NCI-H1436 treated with DMSO at 0.1 percent for 48 hours (cell line): Measurements from ENCODE around the gene SGSM2.

ENCODE experiments used
- DNase-seq: peaks from one replicate; lab custom pipeline; 2025; lab: John Stamatoyannopoulos, UW

Gene SGSM2

GRCh38 chr17:2399572-2400473, 62.5 kb downstream of the SGSM2 start:
- peak; percentile 76 for DNase-seq

DNA sequence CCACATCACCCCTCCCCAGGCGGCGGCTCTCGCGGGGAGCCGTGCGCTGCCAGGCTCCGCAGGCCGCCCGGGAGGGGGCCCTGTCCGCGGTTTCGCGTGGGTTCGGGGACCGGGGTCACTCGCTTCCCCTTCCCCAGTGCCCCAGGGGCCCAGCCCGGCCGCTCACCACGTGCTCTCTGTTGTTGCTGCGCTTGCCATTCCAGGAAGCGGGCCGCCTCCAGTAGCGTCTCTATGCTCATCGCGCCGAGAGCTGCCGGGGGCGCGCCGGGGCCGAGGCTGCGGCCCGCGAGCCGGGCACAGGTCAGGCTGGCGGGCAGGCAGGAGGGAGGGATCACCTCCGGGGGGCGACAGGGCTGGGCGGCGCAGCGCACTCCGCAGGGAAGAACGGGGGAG, 63.2 kb downstream of the SGSM2 start:
- no peak for DNase-seq

DNA sequence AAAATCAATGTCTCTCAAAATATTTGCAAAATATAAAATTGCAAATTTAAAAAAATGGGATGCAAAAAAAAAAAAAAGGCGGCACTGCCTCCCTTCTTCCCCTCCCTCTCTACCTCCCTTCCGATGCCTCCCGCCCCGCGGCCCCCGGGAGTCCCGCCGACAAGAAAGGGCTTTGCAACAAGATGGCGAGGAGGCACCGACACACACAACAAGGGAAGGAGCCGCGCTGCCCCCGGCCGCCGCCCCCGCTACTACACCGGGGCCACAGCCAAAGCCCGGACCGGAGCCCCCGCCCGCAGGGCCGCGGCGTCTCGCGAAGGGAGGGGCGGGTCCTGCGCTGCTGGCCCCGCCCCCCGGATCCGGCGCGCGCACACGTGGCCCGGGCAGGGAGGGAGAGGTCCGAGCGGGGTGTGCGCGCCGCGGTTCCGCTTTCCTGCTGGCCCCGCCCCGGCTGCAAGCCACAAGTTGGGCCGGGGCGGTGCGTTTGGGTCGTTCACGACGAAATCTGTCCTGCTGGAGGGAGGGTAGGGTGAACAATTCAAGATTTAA, 63.6 kb downstream of the SGSM2 start, which contains the start of gene MNT:
Gene MNT (minus strand): TSS at position 184 of the 549 bp plus-strand sequence. CDS start 348 bp downstream, outside the sequence.
- peak; percentile 75 for DNase-seq

- peak; percentile 95 for DNase-seq
These were observed 64.3 kb downstream of the SGSM2 start for GRCh38 chr17:2401426-2402221.

DNA sequence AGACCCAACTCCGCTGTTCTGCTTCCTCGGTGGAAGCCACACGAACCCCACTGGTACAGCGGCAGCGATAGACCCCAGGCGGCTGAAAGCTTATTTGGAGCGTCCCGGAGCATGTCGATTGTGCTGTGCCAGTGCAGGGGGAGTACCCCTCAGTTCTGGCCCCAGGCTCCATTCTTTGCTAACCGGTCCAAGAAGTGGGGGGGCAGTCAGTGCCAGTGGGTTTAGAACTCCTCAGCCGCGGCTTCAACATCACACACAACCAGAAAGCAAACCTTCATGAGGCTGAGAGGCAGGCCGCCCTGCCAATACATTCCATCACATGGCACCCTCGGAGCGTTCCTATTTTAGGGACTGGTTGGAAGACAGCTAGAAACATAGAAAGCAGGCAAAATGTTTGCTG, 65.2 kb downstream of the SGSM2 start:
- DNase-seq = no peak

- no peak for DNase-seq
These were observed 65.7 kb downstream of the SGSM2 start for GRCh38 chr17:2403044-2403443.

DNA sequence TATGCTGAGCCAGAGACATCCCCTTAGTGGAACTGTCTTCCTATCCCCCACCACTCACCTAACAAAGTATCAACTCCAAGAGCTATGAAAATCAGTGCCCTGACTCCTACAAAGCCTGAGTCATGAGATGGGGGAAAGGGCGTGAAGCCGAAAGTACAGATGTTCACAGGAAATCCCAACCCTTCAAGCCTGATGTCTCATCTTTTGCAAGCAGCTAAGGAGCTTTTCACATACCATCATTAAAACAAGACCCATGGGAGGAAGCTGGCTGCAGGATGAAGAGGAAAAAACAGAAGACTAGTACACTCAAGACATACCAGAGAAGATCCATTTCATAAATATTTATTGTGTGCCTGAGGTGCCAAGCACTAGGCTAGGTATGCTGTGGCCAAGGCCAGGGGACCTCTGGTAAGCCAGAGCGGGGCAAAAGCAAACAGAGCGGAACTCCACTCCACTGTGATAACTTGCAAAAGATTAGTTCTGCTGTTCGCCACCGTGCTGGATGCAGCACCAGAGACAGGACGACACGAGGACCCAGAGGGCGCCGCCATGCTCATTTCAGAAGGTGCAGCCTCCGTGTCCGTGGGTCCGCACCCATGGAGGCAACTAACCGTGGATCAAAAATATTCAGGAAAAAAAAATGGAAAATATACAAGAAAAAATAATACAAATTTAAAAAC, 68.1 kb downstream of the SGSM2 start:
- no peak for DNase-seq

- DNase-seq = no peak
These were observed 69.1 kb downstream of the SGSM2 start for GRCh38 chr17:2406271-2406902.

- no peak for DNase-seq
These were observed 69.8 kb downstream of the SGSM2 start for GRCh38 chr17:2406903-2407790.

DNA sequence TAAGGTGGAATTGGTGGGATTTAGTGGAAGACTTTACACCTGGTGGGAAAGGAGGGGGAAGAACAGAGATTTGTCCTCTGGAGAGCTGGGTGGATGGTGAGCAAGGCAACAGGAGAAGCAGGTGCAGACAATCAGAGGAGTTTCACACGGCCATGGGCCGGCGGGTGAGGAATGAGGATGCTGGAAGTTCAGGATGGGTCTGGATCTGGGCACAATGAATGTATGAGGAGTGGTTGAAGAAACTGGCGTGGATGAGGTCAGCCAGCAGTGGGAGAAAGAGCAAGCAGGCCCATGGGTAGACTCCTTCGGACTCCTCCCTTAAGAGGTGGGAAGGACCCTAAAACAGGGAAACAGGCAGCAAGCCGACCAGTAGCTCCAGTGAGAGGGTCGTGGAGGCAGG, 73.7 kb downstream of the SGSM2 start:
- DNase-seq = no peak

GRCh38 chr17:2412561-2413021, 75.3 kb downstream of the SGSM2 start:
- no peak for DNase-seq

DNA sequence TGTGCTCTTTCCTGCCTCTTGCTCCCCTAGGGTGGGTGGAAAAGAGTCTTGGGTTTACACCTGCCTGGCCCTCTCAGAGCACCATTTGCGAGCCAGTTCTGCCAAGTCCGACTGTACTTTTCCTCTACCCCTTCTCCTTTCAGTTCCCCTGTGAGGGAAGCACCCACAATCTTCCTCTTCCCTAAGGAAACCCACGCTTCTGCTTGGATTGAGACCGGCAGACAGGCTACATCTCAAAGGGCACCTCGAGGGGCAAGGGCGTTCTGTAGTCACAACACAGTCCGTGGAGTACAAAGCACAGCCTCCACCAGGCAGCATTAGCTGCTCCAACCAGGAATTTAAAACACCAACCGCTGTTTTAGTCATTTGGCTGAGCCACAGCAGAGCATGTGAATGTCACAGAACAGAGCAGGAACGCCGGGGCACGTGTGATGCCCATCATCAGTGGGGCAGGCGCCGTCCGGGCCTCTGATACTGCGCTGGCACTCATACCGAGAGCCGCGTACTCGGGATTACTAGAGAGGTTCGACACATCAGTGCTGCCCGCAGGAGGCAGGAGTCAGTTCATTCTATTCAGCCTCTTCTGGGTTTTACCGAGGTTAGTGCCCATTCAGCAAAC, 77.3 kb downstream of the SGSM2 start:
- no peak for DNase-seq

DNA sequence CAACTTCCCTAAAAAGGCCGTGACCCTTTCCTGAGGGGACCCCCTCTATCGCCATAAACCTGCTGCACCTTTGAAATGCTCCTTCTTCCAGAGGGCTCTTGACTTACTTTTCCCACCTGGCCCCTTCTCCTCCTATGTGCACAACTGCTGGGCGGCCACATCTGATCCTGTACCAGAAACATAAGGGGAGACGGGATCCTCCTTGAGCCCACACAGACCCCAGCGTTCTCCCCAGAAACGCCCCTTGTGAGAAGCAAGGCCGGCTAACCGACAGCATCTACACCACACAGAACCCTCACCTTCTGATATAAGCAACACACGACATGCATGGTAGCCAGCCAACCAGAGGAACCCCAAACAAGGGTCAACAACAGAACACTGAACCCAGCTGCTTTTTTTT, 77.8 kb downstream of the SGSM2 start:
- no peak for DNase-seq

- no peak for DNase-seq
These were observed 78.9 kb downstream of the SGSM2 start for GRCh38 chr17:2416010-2416734.

DNA sequence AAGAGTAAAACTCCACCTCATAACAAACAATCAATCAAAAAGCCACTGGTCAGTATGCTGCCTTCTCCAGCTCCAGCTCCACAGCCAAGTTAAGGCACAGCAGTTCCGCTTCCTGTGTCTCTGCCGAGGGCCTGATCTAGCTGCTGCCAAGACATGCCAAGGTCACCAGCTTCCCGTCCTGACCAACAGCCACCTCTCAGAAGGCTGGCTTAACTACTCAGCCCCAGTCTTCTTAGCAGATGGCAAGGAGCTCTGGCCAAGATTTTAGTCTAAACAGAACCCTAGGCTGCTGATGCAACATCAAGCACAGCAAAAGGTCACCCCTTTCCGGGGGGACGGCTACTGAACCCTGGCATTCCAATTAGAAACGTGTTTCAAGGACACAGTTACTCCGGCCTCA, 81.3 kb downstream of the SGSM2 start:
- no peak for DNase-seq

DNA sequence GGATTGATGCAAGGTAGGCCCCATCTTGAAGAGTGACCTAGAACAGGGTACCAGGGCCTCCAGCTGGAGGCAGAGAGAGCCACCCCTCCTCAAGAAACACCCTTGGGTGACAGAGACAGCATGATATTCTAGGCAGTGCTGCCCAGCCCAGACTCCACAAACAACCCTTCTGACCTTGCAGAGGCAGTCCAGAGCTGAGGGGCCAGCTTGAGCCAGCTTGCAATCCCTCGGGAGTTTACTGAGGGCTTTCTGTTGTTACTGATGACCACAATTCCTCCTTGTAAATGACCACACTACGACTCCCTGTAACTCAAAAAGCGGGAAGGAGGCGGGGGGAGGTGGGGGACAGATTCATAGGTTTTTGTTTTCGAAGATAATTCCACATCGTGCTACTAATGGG, 82.2 kb downstream of the SGSM2 start:
- DNase-seq = no peak

DNA sequence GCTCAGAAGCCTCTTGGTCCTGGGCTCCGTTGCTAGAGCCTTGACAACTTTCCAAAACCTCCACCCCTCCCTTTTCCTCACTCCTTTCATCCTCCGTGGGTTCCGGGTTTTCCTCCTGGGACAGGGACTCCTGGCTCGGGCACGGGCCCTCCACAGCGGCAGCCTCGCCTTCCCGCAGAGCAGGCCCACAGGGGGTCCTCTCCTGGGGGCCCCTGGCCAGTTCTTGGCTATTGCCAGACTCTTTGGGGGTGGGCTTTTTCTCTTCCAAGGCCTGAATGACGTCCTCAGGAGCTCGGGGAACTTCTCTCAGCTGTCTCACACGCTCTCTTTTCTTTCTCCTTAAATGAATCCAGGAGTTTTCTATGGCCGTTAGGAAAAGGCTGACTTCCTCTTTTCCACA, 82.9 kb downstream of the SGSM2 start:
- DNase-seq = no peak

GRCh38 chr17:2421315-2422147, 84.2 kb downstream of the SGSM2 start:
- peak; percentile 26 for DNase-seq
